GM12801 (cell line): ENCODE measurements around the gene METTL9.

Source experiments
- TF ChIP-seq, protein P1 (sequence below): IDR thresholded peaks from one replicate; pipeline ENCODE4 v1.5.1; 2011; ENCODE audit warnings: control low read depth; ENCODE audit not compliant: insufficient read length; ENCODE audit errors: extremely low read depth

METTL9 gene

GRCh38 chr16:21666772-21667171 is 67.4 kb downstream of the METTL9 start:
- TF ChIP-seq, protein P1, sequence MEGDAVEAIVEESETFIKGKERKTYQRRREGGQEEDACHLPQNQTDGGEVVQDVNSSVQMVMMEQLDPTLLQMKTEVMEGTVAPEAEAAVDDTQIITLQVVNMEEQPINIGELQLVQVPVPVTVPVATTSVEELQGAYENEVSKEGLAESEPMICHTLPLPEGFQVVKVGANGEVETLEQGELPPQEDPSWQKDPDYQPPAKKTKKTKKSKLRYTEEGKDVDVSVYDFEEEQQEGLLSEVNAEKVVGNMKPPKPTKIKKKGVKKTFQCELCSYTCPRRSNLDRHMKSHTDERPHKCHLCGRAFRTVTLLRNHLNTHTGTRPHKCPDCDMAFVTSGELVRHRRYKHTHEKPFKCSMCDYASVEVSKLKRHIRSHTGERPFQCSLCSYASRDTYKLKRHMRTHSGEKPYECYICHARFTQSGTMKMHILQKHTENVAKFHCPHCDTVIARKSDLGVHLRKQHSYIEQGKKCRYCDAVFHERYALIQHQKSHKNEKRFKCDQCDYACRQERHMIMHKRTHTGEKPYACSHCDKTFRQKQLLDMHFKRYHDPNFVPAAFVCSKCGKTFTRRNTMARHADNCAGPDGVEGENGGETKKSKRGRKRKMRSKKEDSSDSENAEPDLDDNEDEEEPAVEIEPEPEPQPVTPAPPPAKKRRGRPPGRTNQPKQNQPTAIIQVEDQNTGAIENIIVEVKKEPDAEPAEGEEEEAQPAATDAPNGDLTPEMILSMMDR, result no peak

DNA sequence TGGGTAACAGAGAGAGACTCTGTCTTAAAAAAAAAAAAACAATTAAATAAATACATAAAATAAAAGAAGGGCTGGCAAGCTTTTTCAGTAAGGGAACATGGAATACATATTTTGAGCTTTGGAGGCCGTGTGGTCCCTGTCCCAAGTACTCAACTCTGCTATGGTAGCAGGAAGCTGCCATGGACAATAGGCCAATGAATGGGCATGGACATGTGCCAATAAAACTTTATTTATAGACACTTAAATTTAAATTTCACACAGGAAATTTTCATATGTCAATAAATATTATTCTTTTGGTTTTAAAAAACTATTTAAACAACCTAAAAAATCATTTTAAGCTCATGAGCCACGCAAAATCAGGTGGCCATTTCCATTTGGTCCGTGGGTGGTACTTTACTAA is 68.2 kb downstream of the METTL9 start:
- TF ChIP-seq, protein P1, result no peak

DNA sequence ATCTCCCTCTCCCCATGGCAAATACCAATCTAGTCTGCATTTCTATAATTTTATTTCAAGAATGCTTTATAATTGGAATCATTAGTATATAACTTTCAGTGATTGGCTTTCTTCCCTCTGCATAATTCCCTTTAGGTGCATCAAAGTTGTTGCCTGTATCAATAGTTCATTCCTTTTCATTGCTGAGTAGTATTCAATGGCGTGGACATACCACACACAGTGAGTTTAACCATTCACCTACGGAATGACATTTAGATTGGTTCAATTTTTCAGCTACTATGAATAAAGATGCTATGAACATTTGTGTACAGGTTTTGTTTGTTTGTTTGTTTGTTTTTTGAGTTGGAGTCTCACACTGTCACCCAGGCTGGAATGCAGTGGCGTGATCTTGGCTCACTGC is 74.1 kb downstream of the METTL9 start:
- TF ChIP-seq, protein P1, result no peak

- TF ChIP-seq, protein P1, result no peak
These were observed 83.8 kb downstream of the METTL9 start for GRCh38 chr16:21683184-21683583.

DNA sequence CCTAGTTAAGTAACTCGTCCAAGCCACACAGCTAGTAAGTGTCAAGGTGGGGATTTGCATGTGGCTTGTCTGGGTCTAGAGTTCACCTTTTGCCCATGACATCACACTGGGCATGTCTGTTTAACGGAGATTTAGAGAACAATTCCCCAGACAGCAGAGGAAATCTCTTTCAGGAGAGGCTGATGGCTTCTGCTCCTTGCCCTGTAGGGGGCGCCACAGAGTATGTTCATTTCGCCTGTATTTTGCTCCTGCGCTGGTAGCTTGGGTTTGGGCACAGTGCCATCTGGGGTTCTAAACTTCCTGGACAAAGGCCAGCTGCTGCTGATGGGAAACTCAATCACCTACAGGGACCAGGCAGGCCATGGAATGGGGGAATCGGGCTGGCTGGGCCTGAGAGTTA is 84.8 kb downstream of the METTL9 start:
- TF ChIP-seq, protein P1, result no peak

GRCh38 chr16:21685034-21685455 is 85.7 kb downstream of the METTL9 start:
- TF ChIP-seq, protein P1, result no peak

- TF ChIP-seq, protein P1, result no peak
These were observed 89.7 kb downstream of the METTL9 start for GRCh38 chr16:21689107-21689506.

GRCh38 chr16:21694609-21695008 is 95.2 kb downstream of the METTL9 start:
- TF ChIP-seq, protein P1, result no peak
